Amniotic stem cell (primary cell): ENCODE results near the gene KIF26B.

Source experiments
- DNase-seq: peaks from one replicate; lab custom pipeline; 2025; lab: John Stamatoyannopoulos, UW

The KIF26B gene

DNA sequence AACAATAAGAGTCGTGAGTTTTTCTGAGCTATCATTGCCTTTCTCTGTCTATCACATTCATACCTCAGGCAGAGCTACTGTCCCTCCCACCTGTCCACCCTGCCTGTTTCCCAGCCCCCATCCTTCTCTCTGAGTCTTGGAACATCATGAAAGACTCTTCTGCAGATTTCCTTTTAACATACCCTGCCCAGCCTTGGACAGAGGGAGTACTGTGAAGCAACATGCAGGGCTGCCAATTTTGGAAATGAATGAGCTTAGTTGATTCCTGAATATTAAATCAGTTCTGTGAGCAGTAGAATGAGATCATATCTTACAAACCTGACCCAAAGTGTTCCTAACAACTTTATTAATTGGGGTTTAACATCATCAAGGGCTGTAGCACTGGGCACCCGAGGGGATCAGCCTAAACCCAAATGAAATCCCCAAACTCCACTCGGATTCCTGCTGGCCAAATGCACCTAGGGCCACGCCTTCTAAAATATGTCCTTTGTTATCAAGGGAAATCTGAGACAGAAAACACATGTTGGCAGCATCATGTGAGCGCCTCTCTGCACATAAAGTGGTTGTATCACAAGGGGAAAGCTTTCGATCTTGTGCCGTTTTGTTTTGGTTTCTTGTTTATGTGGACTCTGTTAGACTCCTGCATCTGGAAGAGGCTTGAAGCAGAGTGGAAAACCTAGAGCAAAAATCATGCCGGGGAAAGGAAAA, 357.6 kb downstream of the KIF26B start:
- no peak for DNase-seq

DNA sequence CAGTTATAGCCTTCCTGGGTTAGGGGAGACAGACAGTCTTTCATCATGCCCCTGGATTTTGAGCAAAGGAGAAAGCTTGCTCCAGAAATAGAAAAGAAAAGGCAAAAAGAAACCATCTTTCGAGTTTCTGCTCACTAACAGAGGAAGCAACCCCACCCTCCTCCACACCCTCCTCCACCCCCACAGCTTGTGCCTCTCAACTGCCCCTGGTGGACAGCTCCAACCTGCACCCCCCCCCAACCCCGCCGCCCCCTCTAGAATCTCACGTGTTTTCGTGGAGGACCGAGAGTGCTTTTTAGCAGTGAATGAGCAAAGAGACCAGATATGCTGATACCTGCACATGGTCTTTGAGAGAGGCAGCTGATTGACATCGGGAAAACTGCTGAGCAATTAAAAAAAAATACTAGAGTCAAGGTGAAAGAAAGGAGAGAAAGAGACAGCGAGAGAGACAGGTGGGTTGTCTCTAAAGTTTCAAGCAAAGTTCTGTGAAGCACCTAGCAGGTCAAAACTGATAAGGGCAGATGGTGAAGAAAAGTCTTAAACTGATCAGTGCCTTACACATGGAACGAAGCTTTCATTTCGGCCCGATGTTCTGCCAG, 358.3 kb downstream of the KIF26B start:
- no peak for DNase-seq

DNA sequence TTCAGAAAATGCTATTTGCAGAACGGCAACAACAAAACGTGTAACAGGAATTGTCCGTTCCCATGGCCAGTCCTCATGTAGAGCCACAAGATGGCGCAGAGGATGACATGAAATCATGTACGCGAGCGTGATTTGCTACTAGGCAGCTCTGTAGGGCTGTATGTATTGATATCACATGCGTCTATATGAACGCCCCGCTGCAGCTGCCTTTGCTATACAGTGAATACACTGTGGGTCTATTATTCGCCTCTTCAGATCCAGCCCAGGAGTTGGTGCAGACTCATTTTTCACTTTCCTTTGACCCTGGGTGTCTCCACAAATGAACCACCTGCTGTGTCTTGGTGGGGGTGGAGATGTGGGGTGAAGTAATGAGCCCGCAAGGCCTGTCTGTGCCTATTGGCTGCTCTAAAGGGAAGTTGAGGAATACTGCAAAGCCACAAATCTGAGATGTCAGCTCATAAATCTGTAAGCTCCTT, 361.5 kb downstream of the KIF26B start:
- no peak for DNase-seq

DNA sequence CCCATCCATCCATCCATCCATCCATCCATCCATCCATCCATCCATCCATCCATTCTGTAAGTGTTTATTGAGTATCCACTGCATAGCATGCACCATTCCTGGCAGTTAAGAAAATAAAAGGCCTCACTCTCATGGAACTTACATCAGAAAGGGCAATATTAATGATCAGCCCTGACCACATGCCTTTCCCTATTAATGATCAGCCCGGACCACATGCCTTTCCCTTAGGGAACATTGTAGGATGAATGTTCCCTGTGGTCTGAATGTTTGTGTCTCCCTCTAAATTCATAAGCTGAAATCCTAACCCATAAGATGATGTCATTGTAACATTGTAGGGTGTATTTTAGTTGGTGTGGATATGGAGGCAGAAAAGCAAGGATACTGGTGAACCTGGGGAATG, 365.8 kb downstream of the KIF26B start:
- no peak for DNase-seq

DNA sequence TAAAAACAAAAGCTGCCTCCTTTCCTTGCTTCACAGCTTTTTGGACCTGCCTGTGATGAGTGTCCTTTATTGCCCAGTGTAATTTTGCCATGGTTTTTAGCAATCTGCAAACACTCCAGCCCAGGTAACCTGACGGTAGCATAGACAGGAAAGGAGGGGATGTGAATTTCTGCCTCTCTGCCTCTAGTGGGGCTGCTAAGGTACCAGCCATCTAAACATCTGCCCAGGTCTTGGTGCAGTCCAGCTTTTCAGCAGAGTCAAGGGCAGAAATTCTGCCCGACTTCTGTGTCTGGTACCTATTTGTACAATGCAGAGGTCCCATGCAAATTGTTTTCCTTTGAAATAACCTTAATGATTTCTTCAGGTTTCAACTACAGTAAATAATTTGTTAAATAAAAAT, 371.4 kb downstream of the KIF26B start:
- no peak for DNase-seq

DNA sequence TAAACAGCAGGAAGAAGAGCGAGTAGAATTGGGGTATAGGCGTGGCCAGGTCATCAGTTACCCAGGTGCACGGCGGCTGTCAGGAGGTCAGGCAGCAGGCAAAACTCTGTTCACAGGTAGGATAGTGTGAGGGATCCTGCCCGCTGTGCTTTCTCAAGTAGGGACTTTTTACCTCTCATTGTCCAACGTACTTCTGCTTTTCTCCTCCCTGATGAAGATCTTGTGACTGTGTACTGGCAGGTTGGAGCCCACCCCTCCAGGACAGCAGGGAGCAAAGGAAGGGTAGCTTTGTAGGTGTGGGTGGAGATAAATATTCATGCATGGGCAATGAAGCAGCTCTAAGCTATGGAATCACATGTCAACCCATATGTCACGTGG, 373.5 kb downstream of the KIF26B start:
- no peak for DNase-seq

DNA sequence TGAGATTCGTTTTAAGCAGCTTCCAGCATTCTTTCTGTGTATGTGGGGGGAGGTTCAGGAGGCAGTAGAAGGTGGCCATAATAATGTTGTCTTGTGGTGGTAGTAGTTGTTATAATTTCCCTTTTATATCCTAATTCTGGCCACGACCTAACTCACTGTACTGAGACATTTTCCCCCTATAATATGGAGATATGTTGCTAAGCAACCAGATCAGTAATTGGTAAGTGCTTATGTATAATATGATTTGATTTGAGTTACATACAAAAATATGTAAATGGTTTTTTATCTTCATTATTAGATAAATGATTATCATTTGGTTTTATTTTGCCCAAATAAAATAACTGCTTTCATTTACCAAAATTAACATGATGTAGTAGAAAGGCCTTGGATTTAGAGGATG, 376.2 kb downstream of the KIF26B start:
- no peak for DNase-seq

DNA sequence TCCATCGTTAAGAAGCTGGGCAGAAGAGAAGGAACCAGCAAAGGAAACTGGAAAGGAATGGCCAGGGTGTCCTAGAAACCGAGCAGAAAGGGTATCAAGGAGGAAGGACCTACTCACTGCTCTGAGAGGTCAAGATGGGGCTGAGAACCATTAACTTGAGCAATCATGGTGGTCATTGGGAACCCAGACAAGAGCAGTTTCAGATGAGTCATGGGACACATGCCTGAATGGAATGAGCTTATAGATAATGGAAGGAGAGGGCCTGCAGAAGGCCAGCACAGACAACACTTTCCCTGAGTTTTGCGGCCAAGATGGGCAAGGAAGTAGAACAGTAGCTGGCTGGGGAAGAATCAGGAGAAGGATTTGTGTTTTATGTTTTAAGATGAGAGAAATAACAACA, 383.2 kb downstream of the KIF26B start:
- DNase-seq: no peak

DNA sequence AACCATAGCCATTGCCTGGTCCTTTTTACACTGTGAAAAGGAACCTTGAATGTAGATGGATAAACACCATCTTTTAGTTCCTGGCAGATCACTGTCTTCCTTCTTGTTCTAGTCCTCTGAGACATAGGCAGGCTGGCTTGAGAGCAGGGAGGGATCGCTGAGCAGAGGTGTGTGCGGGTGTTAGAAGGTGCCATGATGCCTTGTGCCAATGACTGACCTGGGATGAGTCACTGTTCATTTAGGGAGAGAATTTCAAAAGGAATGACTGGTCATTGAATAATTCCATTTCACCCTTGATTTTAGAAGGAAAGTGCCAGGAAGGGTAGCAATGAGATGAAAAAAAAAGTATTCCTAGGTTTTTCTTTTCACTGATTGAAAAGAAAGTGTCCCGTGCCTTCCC, 383.9 kb downstream of the KIF26B start:
- DNase-seq: no peak

DNA sequence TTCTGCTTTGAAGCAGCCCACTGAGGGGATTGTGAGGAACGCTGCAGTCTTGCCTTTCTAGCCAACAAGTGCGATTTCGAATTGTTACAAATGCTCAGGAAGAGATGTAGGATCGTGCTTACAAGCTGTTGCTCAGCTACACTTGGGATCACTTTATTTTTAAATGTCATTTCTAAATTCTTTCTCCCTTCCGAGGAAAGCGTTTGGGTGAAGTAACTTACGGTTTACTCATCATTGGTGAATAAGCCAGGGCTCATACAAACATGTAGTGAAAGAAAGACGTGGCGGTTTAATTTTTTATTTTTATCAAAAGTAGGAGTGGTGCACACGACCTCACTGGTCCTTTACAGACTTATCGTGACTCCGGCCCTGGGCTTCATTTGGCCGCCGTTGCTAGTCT, 386.6 kb downstream of the KIF26B start:
- DNase-seq: no peak

DNA sequence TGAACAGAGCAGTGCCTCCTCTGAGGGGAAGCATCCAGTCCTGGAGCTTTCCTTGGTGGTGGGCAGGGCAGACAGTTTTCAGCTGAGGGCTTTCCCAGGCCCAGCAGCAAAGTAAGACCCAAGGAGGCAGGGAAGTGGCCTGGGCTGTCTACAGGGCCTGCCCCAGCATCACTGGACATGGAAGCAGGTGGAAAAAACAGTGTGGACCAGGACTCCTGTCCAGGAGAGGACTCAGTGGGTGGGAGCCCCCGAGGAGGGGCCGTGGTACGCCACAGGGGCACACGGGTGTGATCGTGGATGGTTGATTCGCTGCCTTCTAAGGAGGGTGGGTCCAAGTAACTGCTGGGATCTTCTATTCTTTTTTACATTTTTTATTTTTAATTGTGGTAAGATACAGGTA, 387.6 kb downstream of the KIF26B start:
- no peak for DNase-seq

DNA sequence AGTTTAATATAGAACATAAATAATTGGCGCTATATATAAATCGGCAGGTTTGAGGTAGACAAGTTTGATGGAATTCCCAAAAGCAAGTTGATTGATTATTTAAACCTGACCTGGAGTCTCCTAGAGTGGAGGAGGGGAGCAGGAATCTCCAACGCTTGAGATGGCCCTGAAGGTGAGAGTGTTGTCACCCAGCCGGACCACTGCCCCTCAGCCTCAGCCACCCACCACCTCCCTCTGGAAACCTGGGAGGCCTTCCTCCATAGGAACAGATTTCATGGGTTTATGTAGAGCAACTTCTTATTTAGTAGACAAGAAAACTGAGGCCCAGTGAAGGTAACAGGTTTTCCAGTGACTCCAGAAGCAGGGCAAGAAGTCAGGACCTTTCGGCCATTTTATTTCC, 389.5 kb downstream of the KIF26B start:
- no peak for DNase-seq

DNA sequence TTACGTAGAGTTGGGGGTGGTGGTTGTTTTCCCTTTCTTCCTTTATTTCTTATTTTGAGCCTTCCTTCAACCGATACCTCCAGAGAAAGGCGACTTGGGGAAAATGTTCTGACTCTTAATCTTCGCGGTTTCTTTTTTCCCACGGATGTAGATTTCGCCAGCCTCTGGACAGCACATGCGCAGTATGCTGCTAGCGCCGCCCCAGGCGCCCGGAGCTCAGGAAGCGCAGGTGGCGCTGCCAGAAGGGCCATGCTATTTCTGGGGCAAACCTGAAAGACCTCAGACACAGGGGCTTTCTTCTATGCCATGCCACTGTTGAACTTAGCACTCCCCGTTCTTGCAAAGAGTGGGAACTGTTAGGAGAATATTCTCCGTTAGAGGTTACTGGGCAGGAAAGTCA, 392.1 kb downstream of the KIF26B start:
- no peak for DNase-seq

DNA sequence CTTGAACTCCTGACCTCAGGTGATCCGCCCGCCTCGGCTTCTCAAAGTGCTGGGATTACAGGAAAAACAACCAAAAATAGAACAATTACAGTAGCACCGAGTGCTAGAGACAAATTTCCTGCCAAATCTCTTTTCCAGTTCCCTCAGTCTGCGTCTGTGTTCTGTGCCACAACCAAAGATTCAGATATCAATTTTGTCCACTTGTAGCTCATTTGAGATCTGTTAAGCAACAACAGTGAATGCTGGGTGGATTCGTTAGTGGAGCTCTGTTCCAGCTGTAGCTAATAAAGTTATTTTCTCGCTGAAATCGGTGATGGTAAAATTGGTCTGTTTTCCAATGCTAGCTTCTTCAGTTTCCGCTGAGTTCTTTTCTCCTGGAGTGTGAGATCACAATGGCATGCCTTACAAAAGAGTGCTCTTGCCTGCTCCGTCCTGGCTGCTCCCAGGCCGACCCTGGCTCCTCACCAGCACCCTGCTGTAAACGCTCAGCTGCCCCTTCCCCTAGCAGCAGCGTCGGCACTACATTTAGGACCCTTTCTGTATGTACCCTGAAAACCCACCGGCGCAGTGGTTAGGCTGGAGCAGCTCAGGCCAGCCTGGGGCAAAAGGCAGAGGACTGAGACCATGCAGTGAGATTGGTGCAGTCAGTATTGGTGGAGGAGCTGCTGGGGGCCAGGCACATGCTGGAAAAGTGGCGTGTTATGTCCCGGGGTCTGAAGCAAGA, 395.4 kb downstream of the KIF26B start:
- no peak for DNase-seq

DNA sequence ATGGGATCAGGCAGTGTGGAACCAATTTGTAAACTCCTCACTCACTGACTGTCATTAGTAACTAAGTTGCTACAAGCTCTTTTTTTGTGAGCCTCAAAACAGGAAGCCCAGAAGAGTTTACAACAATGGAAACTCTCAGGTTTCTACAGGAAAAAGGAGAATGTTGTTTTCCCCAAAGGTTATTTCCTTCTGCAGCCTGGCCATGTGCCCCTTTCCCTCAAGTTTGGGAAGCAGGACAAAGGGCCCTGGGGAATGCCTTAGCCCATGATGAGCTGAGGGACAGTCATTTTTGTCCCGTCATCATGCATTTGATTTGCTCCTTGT, 395.9 kb downstream of the KIF26B start:
- DNase-seq: no peak

DNA sequence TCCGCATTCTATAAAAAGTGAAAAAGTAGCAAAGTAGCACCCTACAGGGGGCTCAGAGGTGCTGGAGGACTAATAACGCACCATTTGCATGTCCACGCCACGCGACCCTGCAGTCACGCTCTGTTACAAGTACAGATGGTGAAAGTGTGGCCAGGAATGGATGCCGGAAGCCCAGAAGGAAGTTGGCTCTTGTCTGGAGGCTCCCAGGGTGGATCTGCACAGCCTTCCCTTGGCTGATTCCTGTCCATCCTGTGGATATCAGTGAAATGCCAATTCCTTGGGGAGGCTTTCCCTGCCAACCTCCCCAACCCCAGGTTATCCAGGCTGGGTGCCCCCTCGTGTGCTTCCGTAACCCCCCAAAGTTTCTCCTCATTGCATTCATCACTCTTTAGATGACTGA, 396.8 kb downstream of the KIF26B start:
- no peak for DNase-seq

DNA sequence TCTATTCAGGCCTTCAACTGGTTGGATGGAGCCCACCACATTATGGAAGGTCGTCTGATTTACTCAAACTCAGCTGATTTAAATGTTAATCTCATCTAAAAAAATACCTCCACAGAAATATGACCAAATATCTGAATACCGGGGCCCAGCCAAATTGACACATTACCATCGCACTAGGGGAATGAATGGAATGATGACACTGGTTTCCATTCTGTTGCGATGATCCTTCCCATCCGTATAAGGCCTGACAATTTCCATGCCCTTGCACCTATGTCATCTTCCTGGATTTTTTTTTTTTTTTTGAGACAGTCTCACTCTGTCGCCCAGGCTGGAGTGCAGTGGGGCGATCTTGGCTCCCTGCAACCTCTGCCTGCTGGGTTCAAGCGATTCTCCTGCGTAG, 397.5 kb downstream of the KIF26B start:
- no peak for DNase-seq

DNA sequence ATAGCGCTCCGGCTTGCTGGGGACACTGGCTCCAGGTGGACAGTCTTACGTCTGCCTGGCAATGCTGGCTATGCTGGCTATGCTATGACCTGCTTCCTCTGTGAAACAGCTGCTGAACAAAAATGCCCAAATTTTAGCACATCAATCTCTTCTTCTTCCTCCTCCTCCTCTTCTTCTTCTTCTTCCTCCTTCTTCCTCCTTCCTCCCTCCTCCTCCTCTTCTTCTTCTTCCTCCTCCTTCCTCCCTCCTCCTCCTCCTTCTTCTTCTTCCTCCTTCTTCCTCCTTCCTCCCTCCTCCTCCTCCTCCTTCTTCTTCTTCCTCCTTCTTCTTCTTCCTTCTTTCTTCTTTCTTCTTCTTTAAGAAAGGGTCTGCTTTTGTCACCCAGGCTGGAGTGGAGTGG, 401.3 kb downstream of the KIF26B start:
- no peak for DNase-seq

DNA sequence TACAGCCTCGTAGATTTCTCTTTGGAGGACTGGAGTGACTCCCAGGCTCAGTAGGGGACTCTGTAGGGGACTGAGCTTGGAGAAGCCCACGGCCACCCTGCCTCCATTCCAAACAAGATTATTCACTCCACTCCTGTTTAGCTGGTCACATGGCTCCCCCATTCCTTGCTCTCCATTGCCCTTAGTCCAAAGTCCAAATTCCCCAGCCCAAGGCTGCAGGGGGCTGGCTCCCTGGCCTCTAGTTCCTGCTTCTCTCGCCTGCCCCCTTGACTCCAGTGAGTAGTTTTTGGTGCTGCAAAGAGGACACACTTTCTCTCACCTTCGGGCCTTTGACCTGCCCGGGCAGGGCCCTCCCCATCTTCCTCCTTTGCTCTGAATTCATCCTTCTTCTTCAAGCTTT, 403.3 kb downstream of the KIF26B start:
- no peak for DNase-seq

DNA sequence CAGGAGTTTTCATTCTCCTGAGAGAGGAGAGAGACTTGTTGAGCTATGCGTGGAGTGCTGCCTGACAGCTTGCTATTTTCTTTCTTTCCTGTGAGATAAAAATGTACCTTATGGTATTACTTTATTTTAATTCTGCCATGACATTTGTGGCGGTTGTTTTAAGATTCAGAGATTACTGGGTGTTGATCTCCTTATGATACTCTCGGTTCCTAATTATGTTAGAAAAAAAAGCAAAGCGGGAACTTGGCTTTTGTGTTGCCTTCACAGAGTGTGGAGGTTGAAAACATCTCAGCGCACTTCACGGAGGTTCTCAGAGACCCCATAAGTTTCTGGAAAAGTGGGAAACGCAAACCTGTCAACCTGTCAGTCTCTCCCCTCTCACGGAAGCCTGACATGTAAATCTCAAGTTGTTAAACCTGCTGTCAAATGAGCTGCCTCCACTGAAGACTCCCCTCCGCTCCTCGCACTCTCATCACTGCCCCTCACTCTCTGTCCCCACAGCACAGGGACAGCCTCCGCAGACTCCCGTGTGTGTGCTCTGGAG, 405.6 kb downstream of the KIF26B start:
- no peak for DNase-seq

DNA sequence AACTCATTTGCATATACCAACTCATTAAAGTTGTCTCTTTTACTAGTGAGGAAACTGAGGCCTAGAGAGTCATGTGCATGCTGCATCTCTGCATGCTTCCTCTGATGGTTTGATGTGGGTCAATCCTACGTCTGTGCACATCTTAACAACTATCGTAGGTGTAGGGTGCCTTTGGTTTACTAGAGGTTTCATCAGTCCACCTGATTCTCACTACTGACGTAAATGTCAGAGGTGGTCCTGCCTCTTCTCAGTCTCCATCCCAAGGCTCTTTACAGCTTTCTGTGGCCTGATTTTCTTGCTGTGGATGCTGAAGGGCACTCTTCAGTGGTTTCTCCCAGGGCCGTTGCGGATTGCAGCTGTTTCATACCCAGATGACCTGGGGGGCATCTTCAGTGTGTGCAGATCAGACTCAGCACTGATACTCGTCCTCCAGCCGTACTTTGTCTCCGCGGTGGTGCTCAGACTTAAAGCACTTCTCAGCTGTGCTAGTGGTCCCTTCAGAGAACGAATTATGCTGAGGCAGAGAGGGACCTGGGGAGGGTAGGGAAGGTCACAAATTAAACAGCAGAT, 407.0 kb downstream of the KIF26B start:
- DNase-seq: no peak

DNA sequence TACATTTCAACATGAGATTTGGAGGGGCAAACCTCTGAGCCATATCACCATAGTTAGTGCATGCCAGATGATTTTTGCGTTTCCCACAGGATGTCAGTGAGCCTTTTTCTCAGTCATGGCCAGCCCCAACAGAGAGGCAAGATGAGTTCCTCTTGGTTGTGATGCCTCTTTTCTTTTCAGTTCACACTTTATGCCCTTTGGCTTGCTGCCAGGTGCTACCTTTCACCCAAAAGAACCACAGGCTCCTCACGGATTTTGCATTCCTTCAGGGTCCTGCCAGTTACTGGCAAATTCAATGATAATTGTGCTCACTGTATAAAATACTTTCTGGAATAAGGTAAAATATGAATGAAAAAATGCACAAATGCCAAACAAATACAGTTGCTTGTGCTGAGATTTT, 411.3 kb downstream of the KIF26B start:
- no peak for DNase-seq

DNA sequence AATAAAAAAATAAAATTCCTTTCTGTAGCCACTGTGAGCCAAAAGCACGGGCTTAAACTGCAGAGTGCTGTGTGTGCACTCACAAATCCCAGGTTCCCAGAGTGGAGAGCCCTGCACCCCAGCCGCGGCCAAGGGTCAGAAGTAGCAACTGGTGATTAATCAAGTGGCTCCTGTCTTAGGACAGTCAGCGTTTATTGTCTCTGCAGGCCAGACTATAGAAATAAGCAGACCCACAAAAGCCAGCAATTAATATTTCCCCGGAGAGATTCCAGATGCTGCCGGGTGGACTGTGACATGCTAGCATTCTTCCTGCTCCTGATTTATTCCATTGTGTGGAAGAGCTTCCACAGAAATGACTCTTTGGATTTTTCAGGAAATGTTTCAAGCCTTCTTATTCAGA, 412.2 kb downstream of the KIF26B start:
- no peak for DNase-seq
